HepG2 (cell line): ENCODE measurements around the gene PPAN. TPM values are rescaled to one million over a fixed set of nuclear protein-coding genes. Genes with fewer than 3 reads are reported as not detected.
A peak's percentile ranks its signal among the peaks of the same experiment; 100 is the strongest.

Experiments
- AGO1 ChIP-seq: fragments of 200-400 bp; formaldehyde crosslinking; IDR thresholded peaks from 2 replicates; pipeline ENCODE4 v1.6.1; 2017; ENCODE audit warnings: mild to moderate bottlenecking, low read depth, low read length, moderate library complexity; ENCODE audit not compliant: poor library complexity, severe bottlenecking
- ASH2L ChIP-seq: fragments of 300-600, 200-600 bp; sonication (generic); IDR thresholded peaks from 2 replicates; pipeline ENCODE4 v1.7.0; 2017; ENCODE audit warnings: low read depth, mild to moderate bottlenecking, moderate library complexity, mixed read lengths, low read length; ENCODE audit not compliant: insufficient read length
- HNF4A ChIP-seq: sonication (generic); formaldehyde crosslinking; IDR thresholded peaks from 2 replicates; pipeline ENCODE4 v1.4.0; 2020; ENCODE audit warnings: missing genetic modification reagents
- KDM6A ChIP-seq: IDR thresholded peaks from 2 replicates; pipeline ENCODE4 v1.6.1; 2016; ENCODE audit warnings: low read depth
- RARA ChIP-seq: IDR thresholded peaks from 2 replicates; pipeline ENCODE4 v1.6.1; 2016; ENCODE audit warnings: missing genetic modification reagents, missing compliant biosample characterization
- RXRA ChIP-seq: sonication (generic); formaldehyde crosslinking; IDR thresholded peaks from 2 replicates; pipeline ENCODE4 v1.5.1; 2020; ENCODE audit warnings: missing genetic modification reagents
- RXRB ChIP-seq: IDR thresholded peaks from 2 replicates; pipeline ENCODE4 v1.6.1; 2016; ENCODE audit warnings: borderline replicate concordance, missing genetic modification reagents, missing compliant biosample characterization
- TBL1XR1 ChIP-seq: fragments of 150-350 bp; IDR thresholded peaks from 2 replicates; pipeline ENCODE4 v1.6.1; 2014; ENCODE audit warnings: borderline replicate concordance, low read length; ENCODE audit not compliant: partially characterized antibody
- TBX2 ChIP-seq: sonication (generic); formaldehyde crosslinking; IDR thresholded peaks from 2 replicates; pipeline ENCODE4 v1.5.0; 2020; ENCODE audit warnings: missing genetic modification reagents, mild to moderate bottlenecking, borderline replicate concordance
- ZFP82 ChIP-seq: sonication (generic); formaldehyde crosslinking; IDR thresholded peaks from 2 replicates; pipeline ENCODE4 v1.5.1; 2020; ENCODE audit warnings: mild to moderate bottlenecking, missing genetic modification reagents, borderline replicate concordance
- ZFP90 ChIP-seq: sonication (generic); formaldehyde crosslinking; IDR thresholded peaks from 2 replicates; pipeline ENCODE4 v1.8.0; 2022; ENCODE audit warnings: missing genetic modification reagents, mild to moderate bottlenecking, inconsistent platforms, borderline replicate concordance
- ZNF264 ChIP-seq: sonication (generic); formaldehyde crosslinking; IDR thresholded peaks from 2 replicates; pipeline ENCODE4 v1.4.0; 2020; ENCODE audit warnings: missing genetic modification reagents
- ZNF567 ChIP-seq: sonication (generic); formaldehyde crosslinking; IDR thresholded peaks from 2 replicates; pipeline ENCODE4 v1.8.1; 2023; ENCODE audit warnings: mild to moderate bottlenecking, missing genetic modification reagents, borderline replicate concordance
- ZNF776 ChIP-seq: sonication (generic); formaldehyde crosslinking; IDR thresholded peaks from 2 replicates; pipeline ENCODE4 v1.4.0; 2020; ENCODE audit warnings: mild to moderate bottlenecking, missing genetic modification reagents
- ZNF790 ChIP-seq: sonication (generic); formaldehyde crosslinking; IDR thresholded peaks from 2 replicates; pipeline ENCODE4 v1.8.0; 2022; ENCODE audit warnings: missing genetic modification reagents, mild to moderate bottlenecking, borderline replicate concordance
- polyA plus RNA-seq, 8 experiments: library from polyadenylated mRNA; depleted of rRNA in 3 of 8; stranded (reverse) in 7 of 8; unstranded in 1 of 8; fragments of >200 nt; fragmentation: Illumina TruSeq in 4 of 8; extraction: Trizol in 4 of 8; gene quantifications; 2 replicates each; pipeline versions ENCODE4 v1.2.1 to v1.2.3, GENCODE V29; 2011 to 2016; ENCODE audit warnings: low read depth in 4 of 8, missing spikeins in 1 of 8, mixed read lengths in 1 of 8; ENCODE audit not compliant: insufficient read depth in 1 of 8
- total RNA-seq, 5 experiments: library from RNA; depleted of rRNA; stranded (reverse); fragments of >200 nt; fragmentation: Illumina TruSeq; extraction: Trizol; gene quantifications; 2 replicates each; pipeline ENCODE4 v1.2.3, GENCODE V29; 2016; ENCODE audit warnings: low read depth in 1 of 5
- TF ChIP-seq, protein P1 (sequence below): sonication (generic); formaldehyde crosslinking; IDR thresholded peaks from 2 replicates; pipeline ENCODE4 v1.8.0; 2022; ENCODE audit warnings: missing genetic modification reagents, mild to moderate bottlenecking, moderate library complexity, borderline replicate concordance
- TF ChIP-seq, protein P2 (sequence below): sonication (generic); formaldehyde crosslinking; IDR thresholded peaks from 2 replicates; pipeline ENCODE4 v1.8.1; 2022; ENCODE audit warnings: low read depth, mild to moderate bottlenecking, missing genetic modification reagents
- TF ChIP-seq, protein P3 (sequence below): sonication (generic); formaldehyde crosslinking; IDR thresholded peaks from 2 replicates; pipeline ENCODE4 v1.5.0; 2020; ENCODE audit warnings: mild to moderate bottlenecking, missing genetic modification reagents

Gene PPAN
- total and polyA plus RNA-seq, 2 of the 13 experiments (the other 11 are each of a cell fraction or from before 2014, with no cell fraction given): 36.2 to 41.9 TPM

DNA sequence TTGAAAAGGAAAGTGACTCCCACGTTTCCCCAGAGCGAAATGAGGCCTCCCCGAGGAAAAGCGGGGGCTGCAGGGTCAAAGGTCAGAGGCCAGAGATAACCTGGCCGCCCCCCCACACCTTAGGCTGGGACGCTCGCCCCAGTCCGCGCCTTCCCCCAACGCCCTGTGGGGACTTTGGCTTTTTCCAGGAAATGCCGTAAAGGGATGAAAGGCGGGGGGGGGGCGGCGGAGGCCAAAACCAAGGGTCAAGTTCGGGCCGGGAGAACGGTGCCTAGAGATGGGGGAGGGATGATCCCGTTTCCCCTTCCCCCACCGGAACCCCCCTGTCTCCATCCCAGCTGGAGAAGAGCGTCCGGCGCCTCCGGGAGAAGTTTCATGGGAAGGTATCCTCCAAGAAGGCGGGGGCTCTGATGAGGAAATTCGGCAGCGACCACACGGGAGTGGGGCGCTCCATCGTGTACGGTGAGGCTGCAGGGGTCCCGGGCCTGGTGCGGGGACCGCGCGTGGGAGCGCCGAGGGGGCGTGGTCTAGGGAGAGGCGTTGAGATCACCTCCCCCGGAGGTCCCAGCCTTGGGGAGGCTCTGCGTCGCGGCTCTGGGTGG is 19.5 kb upstream of the PPAN start (continued):
- TF ChIP-seq, protein P1, sequence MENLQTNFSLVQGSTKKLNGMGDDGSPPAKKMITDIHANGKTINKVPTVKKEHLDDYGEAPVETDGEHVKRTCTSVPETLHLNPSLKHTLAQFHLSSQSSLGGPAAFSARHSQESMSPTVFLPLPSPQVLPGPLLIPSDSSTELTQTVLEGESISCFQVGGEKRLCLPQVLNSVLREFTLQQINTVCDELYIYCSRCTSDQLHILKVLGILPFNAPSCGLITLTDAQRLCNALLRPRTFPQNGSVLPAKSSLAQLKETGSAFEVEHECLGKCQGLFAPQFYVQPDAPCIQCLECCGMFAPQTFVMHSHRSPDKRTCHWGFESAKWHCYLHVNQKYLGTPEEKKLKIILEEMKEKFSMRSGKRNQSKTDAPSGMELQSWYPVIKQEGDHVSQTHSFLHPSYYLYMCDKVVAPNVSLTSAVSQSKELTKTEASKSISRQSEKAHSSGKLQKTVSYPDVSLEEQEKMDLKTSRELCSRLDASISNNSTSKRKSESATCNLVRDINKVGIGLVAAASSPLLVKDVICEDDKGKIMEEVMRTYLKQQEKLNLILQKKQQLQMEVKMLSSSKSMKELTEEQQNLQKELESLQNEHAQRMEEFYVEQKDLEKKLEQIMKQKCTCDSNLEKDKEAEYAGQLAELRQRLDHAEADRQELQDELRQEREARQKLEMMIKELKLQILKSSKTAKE (CRISPR knock-in tag): peak; percentile 89
- peak; percentile 96 for TF ChIP-seq RXRA (CRISPR knock-in tag)
- no peak for TF ChIP-seq AGO1
- TF ChIP-seq, protein P2, sequence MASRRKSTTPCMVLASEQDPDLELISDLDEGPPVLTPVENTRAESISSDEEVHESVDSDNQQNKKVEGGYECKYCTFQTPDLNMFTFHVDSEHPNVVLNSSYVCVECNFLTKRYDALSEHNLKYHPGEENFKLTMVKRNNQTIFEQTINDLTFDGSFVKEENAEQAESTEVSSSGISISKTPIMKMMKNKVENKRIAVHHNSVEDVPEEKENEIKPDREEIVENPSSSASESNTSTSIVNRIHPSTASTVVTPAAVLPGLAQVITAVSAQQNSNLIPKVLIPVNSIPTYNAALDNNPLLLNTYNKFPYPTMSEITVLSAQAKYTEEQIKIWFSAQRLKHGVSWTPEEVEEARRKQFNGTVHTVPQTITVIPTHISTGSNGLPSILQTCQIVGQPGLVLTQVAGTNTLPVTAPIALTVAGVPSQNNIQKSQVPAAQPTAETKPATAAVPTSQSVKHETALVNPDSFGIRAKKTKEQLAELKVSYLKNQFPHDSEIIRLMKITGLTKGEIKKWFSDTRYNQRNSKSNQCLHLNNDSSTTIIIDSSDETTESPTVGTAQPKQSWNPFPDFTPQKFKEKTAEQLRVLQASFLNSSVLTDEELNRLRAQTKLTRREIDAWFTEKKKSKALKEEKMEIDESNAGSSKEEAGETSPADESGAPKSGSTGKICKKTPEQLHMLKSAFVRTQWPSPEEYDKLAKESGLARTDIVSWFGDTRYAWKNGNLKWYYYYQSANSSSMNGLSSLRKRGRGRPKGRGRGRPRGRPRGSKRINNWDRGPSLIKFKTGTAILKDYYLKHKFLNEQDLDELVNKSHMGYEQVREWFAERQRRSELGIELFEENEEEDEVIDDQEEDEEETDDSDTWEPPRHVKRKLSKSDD (CRISPR knock-in tag): 0 out of 2 replicates have a peak, but pooled peaks have one; percentile 59
- TF ChIP-seq, protein P3, sequence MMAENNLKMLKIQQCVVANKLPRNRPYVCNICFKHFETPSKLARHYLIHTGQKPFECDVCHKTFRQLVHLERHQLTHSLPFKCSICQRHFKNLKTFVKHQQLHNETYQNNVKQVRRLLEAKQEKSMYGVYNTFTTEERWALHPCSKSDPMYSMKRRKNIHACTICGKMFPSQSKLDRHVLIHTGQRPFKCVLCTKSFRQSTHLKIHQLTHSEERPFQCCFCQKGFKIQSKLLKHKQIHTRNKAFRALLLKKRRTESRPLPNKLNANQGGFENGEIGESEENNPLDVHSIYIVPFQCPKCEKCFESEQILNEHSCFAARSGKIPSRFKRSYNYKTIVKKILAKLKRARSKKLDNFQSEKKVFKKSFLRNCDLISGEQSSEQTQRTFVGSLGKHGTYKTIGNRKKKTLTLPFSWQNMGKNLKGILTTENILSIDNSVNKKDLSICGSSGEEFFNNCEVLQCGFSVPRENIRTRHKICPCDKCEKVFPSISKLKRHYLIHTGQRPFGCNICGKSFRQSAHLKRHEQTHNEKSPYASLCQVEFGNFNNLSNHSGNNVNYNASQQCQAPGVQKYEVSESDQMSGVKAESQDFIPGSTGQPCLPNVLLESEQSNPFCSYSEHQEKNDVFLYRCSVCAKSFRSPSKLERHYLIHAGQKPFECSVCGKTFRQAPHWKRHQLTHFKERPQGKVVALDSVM (CRISPR knock-in tag): peak; percentile 63
- TF ChIP-seq RXRB (CRISPR knock-in tag): peak; percentile 73; the same call in 1 of the 2 replicates
- TF ChIP-seq RARA (CRISPR knock-in tag): peak; percentile 96
- TF ChIP-seq ZFP90 (CRISPR knock-in tag): 0 out of 2 replicates have a peak, but pooled peaks have one; percentile 41
- peak; percentile 64; the same call in 1 of the 2 replicates for TF ChIP-seq ZNF790 (CRISPR knock-in tag)
- TF ChIP-seq ZNF567: no peak
- peak; percentile 71; the same call in 1 of the 2 replicates for TF ChIP-seq TBX2
- TF ChIP-seq KDM6A (CRISPR knock-in tag): peak; percentile 44
- TF ChIP-seq ZNF264 (CRISPR knock-in tag): peak; percentile 48; the same call in 1 of the 2 replicates
- no peak for TF ChIP-seq ASH2L
- peak; percentile 8; the same call in 1 of the 2 replicates for TF ChIP-seq ZNF776 (CRISPR knock-in tag)
- TF ChIP-seq ZFP82 (CRISPR knock-in tag): peak; percentile 10; the same call in 1 of the 2 replicates
- TF ChIP-seq HNF4A (CRISPR knock-in tag): peak; percentile 78
- TF ChIP-seq TBL1XR1: peak; percentile 14
